ENCODE results near the gene SRRM4.

DNA sequence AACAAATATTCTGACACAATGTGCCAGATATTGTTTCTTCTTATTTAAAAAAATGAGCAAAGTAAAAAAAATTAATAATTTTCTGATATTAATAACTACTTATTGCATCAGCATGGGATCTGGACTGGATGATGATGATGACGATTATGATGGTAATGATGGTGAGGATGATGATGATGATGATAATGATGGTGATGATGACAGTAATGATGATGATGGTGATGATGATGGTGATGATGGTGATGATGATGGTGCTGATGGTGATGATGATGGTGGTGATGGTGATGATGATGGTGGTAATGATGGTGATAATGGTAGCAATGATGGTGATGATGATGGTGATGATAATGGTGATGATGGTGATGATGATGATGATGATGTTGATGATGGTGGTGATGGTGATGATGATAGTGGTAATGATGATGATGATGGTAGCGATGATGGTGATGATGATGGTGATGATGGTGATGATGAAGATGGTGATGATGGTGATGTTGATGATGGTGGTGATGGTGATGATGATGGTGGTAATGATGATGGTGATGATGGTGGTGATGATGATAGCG lies 94.0 kb downstream of the SRRM4 start:
- TF ChIP-seq, protein P1, sequence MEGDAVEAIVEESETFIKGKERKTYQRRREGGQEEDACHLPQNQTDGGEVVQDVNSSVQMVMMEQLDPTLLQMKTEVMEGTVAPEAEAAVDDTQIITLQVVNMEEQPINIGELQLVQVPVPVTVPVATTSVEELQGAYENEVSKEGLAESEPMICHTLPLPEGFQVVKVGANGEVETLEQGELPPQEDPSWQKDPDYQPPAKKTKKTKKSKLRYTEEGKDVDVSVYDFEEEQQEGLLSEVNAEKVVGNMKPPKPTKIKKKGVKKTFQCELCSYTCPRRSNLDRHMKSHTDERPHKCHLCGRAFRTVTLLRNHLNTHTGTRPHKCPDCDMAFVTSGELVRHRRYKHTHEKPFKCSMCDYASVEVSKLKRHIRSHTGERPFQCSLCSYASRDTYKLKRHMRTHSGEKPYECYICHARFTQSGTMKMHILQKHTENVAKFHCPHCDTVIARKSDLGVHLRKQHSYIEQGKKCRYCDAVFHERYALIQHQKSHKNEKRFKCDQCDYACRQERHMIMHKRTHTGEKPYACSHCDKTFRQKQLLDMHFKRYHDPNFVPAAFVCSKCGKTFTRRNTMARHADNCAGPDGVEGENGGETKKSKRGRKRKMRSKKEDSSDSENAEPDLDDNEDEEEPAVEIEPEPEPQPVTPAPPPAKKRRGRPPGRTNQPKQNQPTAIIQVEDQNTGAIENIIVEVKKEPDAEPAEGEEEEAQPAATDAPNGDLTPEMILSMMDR (IDR thresholded peaks at IDR 0.05; ENCODE audit: low read depth, low read length, poor library complexity, severe bottlenecking) = no peak
- no peak for TF ChIP-seq EZH2phosphoT487 (IDR thresholded peaks at IDR 0.05; ENCODE audit: borderline replicate concordance, low read length)

Measured in DOHH2 (cell line).